BE2C (cell line): Measurements from ENCODE around the gene ATP1B2.

Experiments used
- DNase-seq: peaks from one replicate; pipeline ENCODE4 v3.0.0-alpha.2; 2020
- H3K27me3 ChIP-seq: fragments of 250-450 bp; sonication (Bioruptor Pico); 2 replicates; pipeline ENCODE4 v1.5.1; 2020; ENCODE audit warnings: mild to moderate bottlenecking
- H3K36me3 ChIP-seq: fragments of 250-450 bp; sonication (Bioruptor Pico); 2 replicates; pipeline ENCODE4 v1.5.1; 2020; ENCODE audit warnings: mild to moderate bottlenecking
- H3K4me1 ChIP-seq: fragments of 250-450 bp; sonication (Bioruptor Pico); 2 replicates; pipeline ENCODE4 v1.5.1; 2020
- H3K4me3 ChIP-seq: 2 replicates; pipeline ENCODE4 v1.5.1; 2011; ENCODE audit warnings: low read depth, low read length
- H3K9me3 ChIP-seq: fragments of 250-450 bp; sonication (Bioruptor Pico); 2 replicates; pipeline ENCODE4 v1.5.1; 2020
- TF ChIP-seq, protein P1 (sequence below): IDR thresholded peaks from 2 replicates; pipeline ENCODE4 v1.5.1; 2012; ENCODE audit warnings: mild to moderate bottlenecking, low read depth, low read length

Gene ATP1B2

DNA sequence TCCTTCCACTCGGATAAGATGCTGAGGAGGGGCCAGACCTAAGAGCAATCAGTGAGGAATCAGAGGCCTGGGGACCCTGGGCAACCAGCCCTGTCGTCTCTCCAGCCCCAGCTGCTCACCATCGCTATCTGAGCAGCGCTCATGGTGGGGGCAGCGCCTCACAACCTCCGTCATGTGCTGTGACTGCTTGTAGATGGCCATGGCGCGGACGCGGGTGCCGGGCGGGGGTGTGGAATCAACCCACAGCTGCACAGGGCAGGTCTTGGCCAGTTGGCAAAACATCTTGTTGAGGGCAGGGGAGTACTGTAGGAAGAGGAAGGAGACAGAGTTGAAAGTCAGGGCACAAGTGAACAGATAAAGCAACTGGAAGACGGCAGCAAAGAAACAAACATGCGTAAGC is 24.2 kb downstream of the ATP1B2 start:
- H3K36me3 ChIP-seq = peaks cover 24% of the 10 kb centered on the region

GRCh38 chr17:7676533-7676932 is 25.8 kb downstream of the ATP1B2 start:
- TF ChIP-seq, protein P1, sequence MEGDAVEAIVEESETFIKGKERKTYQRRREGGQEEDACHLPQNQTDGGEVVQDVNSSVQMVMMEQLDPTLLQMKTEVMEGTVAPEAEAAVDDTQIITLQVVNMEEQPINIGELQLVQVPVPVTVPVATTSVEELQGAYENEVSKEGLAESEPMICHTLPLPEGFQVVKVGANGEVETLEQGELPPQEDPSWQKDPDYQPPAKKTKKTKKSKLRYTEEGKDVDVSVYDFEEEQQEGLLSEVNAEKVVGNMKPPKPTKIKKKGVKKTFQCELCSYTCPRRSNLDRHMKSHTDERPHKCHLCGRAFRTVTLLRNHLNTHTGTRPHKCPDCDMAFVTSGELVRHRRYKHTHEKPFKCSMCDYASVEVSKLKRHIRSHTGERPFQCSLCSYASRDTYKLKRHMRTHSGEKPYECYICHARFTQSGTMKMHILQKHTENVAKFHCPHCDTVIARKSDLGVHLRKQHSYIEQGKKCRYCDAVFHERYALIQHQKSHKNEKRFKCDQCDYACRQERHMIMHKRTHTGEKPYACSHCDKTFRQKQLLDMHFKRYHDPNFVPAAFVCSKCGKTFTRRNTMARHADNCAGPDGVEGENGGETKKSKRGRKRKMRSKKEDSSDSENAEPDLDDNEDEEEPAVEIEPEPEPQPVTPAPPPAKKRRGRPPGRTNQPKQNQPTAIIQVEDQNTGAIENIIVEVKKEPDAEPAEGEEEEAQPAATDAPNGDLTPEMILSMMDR = no peak
- Histone ChIP-seq H3K4me3 (no peak overlapping the region), H3K36me3 (peaks cover 19% of the 10 kb centered on the region)

More for the DNA sequence above, 24.2 kb downstream of the ATP1B2 start:
- DNase-seq = no peak
- TF ChIP-seq, protein P1 = no peak
- Histone ChIP-seq H3K27me3 (no peaks in the 10 kb centered on the region), H3K4me3 (no peak overlapping the region), H3K9me3 (no peaks in the 10 kb centered on the region), H3K4me1 (no peaks in the 10 kb centered on the region)

DNA sequence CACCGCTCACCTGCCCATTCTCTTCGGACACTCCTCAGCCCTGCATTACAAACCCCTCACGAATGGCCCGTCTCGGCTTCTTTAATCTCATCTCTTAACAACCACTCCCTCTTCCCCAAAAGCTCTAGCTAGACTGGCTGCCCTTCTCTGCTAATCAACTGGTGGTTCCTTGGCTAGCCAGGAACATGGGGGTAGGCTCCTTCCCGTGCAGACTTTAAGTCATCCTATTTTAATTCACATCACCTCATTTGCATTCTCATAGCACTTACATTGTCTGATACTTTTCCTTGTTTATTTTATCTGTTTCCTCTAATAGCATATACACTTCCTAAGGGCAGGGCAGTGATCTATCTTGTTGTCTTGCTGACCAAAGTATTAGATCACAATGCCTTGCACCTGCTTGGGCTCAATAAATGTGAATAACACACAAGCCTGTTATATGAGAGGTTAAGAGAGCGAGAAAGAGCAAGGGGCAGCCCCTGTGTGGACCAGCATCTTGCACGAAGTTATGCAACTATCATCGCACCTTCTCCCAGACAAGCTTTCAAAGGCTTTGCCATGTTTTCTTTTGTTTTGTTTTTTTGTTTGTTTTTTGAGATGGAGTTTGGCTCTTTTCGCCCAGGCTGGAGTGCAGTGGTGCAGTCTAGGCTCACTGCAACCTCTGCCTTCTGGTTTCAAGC is 26.8 kb downstream of the ATP1B2 start:
- TF ChIP-seq, protein P1 = no peak
- Histone ChIP-seq H3K27me3 (no peaks in the 10 kb centered on the region), H3K9me3 (no peaks in the 10 kb centered on the region), H3K4me3 (no peak overlapping the region), H3K4me1 (no peaks in the 10 kb centered on the region), H3K36me3 (peaks cover 19% of the 10 kb centered on the region)
- DNase-seq = no peak

More at GRCh38 chr17:7676533-7676932, 25.8 kb downstream of the ATP1B2 start:
- Histone ChIP-seq H3K4me1 (no peaks in the 10 kb centered on the region), H3K27me3 (no peaks in the 10 kb centered on the region), H3K9me3 (no peaks in the 10 kb centered on the region)
- DNase-seq = no peak

- no peaks in the 10 kb centered on the region; the same call in none of the 2 replicates for H3K36me3 ChIP-seq
- DNase-seq = no peak
- no peaks in the 10 kb centered on the region for H3K4me1 ChIP-seq
- TF ChIP-seq, protein P1 = no peak
- H3K27me3 ChIP-seq = no peaks in the 10 kb centered on the region
- H3K4me3 ChIP-seq = peak overlapping the region; percentile 96
- no peaks in the 10 kb centered on the region for H3K9me3 ChIP-seq
Observed at GRCh38 chr17:7684851-7685532, 34.3 kb downstream of the ATP1B2 start.

GRCh38 chr17:7685533-7686221 is 35.0 kb downstream of the ATP1B2 start:
- TF ChIP-seq, protein P1 = no peak
- DNase-seq = peak; percentile 85
- Histone ChIP-seq H3K27me3 (no peaks in the 10 kb centered on the region), H3K36me3 (no peaks in the 10 kb centered on the region; the same call in none of the 2 replicates), H3K4me3 (peak overlapping the region; percentile 96), H3K4me1 (no peaks in the 10 kb centered on the region), H3K9me3 (no peaks in the 10 kb centered on the region)
